ENCODE measurements around the gene VAMP2.
A peak's percentile ranks its signal among the peaks of the same experiment; 100 is the strongest.

VAMP2 gene, protein sequence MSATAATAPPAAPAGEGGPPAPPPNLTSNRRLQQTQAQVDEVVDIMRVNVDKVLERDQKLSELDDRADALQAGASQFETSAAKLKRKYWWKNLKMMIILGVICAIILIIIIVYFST

DNA sequence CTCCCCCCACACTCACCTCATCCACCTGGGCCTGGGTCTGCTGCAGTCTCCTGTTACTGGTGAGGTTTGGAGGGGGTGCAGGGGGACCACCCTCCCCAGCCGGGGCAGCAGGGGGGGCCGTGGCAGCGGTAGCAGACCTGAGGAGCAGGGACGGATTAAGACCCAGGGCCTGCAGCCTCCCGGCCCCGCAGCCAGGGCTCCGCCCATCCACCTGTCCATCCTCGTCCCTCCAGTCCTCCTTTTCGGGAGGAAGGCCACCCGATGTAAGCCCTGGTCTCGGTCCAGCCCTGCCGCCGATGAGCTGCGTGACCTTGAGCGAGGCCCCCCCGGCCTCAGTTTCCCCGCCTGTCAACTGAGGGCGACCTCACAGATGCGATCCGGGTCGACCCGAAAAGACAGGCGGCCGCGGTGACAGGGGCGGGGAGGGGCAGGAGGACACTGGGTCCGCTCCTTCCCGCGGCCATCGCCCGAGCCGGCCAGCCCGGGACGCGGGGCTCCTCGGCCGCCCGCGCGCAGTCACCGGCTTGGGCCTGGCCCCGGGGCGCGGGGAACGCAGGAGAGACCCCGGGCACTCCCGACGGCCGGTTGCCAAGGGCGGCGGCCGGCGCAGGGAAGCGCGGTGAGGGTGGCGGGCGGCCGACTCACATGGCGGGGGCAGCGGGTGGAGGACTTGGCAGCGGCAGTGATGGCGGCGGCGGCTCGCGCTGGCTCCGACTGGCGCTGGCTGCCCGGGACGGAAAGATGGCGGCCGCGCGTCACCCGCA, at the start of gene VAMP2:
TSS of gene VAMP2 (minus strand) at position 716 of the 764 bp plus-strand sequence. CDS start at position 647, 69 bp downstream.
- peak; percentile 75 for DNase-seq (ENCODE audit: low read depth)

- DNase-seq (ENCODE audit: low read depth): no peak
These were observed 48.2 kb upstream of the VAMP2 start for GRCh38 chr17:8210761-8211458.

- peak; percentile 64 for DNase-seq (ENCODE audit: low read depth)
These were observed 47.4 kb upstream of the VAMP2 start, which contains the start of gene AURKB for GRCh38 chr17:8209907-8210760. AURKB (minus strand) TSS chr17:8210575; CDS start chr17:8210224, 351 bp downstream.

DNA sequence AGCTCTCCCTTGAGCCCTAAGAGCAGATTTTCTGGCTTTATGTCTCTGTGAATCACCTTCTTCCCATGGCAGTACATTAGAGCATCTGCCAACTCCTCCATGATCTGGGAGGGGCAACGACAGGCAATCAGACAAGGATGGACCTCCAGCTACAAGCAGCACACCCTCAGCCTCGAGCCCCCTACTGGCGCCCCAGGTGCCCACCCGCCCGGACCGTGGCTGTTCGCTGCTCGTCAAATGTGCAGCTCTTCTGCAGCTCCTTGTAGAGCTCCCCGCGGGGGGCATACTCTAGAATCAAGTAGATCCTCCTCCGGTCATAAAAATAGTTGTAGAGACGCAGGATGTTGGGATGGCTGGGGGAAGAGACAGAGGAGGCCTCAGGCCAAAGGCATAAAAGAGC, 43.8 kb upstream of the VAMP2 start:
- DNase-seq (ENCODE audit: low read depth): no peak

DNA sequence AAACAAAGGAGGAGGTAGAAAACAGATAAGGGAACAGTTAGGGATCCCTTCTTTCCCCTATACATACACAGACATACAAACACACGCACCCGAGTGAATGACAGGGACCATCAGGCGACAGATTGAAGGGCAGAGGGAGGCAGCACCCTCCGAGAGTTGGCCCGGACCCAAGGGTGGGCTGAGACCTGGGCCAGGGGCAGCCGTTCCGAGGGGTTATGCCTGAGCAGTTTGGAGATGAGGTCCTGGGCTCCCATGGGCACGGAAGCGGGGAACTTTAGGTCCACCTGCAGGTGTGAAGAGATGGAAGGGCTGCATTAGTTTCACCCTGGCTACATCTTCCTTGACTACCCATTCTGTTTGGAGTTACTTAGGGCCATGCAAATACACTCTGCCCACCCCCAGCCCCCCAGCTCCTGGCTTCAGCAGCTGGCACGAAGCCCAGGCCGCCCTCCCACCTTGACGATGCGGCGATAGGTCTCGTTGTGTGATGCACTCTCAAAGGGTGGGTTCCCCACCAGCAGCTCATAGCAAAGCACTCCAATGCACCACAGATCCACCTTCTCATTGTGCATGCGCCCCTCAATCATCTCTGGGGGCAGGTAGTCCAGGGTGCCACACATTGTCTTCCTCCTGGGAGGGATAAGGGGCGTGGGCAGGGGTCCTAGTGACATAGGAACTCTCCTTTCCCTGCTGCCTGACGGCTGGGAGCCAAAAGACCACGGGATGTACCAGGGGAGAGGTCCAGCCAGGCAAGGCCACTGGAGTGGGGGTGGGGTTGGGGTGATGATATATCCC, 42.2 kb upstream of the VAMP2 start:
- DNase-seq (ENCODE audit: low read depth): no peak

DNA sequence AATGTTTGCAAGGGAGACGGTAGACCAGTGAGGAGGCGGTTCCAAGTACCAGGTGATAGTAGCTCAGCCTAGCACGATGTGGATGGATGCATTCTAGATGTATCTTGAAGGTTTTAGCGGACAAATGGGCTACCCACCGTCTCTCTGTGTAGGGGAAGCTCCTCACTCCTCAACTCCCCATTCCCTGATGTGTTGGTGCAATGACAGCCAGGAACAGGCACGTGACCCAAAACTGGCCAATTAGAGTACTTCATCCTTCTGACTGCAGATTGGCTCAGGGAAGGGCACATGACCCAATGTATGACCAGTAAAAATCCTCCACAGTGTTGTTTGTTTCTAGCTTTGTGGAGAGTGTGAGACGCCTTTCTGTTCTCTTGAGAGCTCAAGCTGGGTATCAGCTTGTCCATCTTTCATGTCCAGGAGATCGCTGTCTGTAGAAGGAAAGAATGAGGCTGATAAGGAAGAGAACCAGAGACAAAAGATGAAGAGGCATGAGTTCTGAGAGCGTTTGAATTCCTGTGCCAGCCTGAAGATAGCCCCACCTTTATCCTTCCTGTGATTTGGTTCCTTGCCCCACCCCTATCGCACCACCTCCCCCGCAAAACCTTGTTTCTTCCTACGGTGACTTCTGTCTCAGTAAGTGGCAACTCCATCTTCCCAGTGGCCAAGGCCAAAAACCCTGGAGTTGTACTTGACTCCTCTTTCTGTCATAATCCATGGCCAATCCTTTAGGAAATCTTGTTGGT, 29.5 kb upstream of the VAMP2 start:
- DNase-seq (ENCODE audit: low read depth): no peak

GRCh38 chr17:8190506-8190905, 27.8 kb upstream of the VAMP2 start:
- no peak for DNase-seq (ENCODE audit: low read depth)

GRCh38 chr17:8189711-8190477, 27.1 kb upstream of the VAMP2 start, which contains the start of gene BORCS6:
BORCS6 (minus strand) TSS chr17:8190180; CDS start chr17:8190140, 40 bp downstream.
- DNase-seq (ENCODE audit: low read depth): peak; percentile 63

DNA sequence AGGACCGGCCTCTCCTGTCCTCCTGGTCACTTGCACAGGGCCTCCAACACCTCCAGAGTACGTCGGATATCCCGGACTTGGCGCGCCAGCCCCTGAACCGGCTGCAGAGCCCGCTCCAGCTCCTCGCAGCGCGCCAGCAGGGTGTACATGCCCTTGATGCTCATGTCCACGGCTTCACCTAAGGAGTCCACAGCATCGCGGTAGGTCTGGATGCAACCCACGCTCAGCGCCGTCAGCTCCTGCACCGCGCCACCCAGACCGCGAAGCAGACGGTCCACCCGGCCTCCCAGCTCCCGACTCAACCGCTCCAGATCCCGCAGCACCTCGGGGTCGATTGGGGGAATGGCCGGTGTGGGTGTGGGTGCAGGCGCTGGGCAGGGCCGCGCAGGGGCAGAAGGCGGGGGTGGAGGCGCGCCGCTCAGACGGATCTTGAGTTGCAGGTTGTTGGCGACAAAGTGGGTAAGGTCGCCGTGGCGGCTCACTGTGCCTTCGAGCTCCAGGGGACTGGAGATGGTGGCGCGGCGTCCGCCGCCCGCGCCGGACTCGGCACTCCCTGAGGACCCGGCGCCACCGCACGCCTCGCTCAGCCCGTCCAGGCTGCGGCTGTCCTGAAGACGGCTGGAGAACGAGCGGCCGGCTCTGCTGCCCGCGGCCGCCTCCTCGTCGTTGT, 26.4 kb upstream of the VAMP2 start:
- DNase-seq (ENCODE audit: low read depth): no peak

- DNase-seq (ENCODE audit: low read depth): no peak
These were observed 25.6 kb upstream of the VAMP2 start for GRCh38 chr17:8188263-8188839.

DNA sequence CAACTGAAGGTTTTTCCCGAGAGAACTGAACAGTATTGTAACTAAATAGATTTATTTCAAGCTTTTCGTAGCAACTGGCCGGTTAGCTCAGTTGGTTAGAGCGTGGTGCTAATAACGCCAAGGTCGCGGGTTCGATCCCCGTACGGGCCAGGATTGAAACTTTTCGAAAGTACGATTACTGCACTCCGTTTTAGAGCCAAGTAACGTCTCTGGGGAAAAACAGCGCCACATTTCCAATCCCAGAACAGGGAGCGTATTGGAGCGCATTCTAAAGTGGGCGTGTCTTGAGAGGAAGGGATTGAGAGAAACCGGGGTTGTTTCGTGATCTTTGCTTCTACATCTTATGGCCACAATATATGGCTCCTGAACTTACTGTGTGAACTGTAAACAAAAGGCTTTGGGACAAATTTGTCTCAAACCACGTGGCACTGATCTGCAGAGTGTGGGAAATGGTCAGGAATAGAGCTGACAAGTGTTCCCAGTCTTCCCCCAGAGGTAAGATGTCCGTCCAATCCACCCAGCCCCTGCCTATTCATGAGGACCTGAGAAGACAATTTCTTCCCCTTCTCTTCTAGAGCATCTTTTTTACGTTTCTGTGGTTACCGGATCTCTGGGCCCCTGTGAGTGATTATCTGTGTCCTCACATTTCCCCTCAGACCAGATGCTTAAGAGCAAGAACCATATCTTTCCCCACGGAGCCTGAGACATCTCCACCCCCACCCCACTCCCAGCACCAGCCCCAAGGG, 24.9 kb upstream of the VAMP2 start:
- peak; percentile 83 for DNase-seq (ENCODE audit: low read depth)

DNA sequence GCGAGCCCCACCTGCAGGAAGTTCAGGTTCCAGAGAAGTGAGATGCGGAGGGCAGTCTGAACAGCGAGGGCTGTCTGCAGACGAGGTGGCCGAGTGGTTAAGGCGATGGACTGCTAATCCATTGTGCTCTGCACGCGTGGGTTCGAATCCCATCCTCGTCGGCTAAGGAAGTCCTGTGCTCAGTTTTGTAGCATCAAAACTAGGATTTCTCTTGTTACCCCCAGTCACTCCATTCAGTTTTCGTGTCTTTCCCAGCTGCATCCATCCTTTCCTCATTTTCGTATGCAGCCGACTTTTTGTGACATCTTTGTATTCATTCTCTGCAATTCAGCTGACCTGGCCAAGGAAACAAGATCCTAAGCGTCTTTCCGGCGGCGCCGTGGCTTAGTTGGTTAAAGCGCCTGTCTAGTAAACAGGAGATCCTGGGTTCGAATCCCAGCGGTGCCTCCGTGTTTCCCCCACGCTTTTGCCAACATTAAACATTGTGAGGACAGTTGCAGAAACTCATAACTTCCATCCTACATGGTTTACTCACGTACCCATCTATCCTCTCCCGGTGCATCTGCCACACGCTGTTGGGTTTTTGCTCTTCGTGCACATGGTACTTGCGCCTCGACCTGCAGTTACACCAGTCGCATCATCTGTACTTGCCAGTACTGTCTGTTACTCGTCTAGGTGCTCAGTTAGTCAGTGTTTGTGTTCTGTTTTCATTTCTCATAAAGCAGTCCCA, 24.2 kb upstream of the VAMP2 start:
- DNase-seq (ENCODE audit: low read depth): peak; percentile 97

- DNase-seq (ENCODE audit: low read depth): no peak
These were observed 23.7 kb upstream of the VAMP2 start for GRCh38 chr17:8186446-8186786.

- peak; percentile 99 for DNase-seq (ENCODE audit: low read depth)
These were observed 23.1 kb upstream of the VAMP2 start for GRCh38 chr17:8185582-8186445.

- no peak for DNase-seq (ENCODE audit: low read depth)
These were observed 14.4 kb upstream of the VAMP2 start for GRCh38 chr17:8176998-8177731.
